Endothelial cell (in vitro differentiated cells): ENCODE results near the gene RNF227. TPM values are rescaled to one million over a fixed set of nuclear protein-coding genes. Genes with fewer than 3 reads are reported as not detected.

ENCODE experiments used
- DNase-seq: peaks from one replicate; pipeline ENCODE4 v3.0.0; 2021; ENCODE audit warnings: low spot score
- H3K27ac Mint-ChIP-seq: one replicate; pipeline ENCODE4 v1.8.0; 2021; ENCODE audit warnings: mixed read lengths, inconsistent platforms; ENCODE audit not compliant: unreplicated experiment
- H3K27me3 Mint-ChIP-seq: one replicate; pipeline ENCODE4 v1.8.0; 2021; ENCODE audit warnings: mild to moderate bottlenecking, moderate library complexity, mixed read lengths, inconsistent platforms; ENCODE audit not compliant: unreplicated experiment
- H3K36me3 Mint-ChIP-seq: one replicate; pipeline ENCODE4 v1.8.0; 2021; ENCODE audit warnings: mild to moderate bottlenecking, low read depth, mixed read lengths, inconsistent platforms; ENCODE audit not compliant: unreplicated experiment
- H3K4me1 Mint-ChIP-seq: one replicate; pipeline ENCODE4 v1.8.0; 2021; ENCODE audit warnings: mild to moderate bottlenecking, mixed read lengths, inconsistent platforms; ENCODE audit not compliant: unreplicated experiment
- H3K4me3 Mint-ChIP-seq: one replicate; pipeline ENCODE4 v1.8.0; 2021; ENCODE audit warnings: mild to moderate bottlenecking, mixed read lengths, inconsistent platforms; ENCODE audit not compliant: unreplicated experiment
- H3K9me3 Mint-ChIP-seq: one replicate; pipeline ENCODE4 v1.8.0; 2021; ENCODE audit warnings: mixed read lengths, inconsistent platforms; ENCODE audit not compliant: unreplicated experiment
- total RNA-seq: library from RNA; stranded (reverse); fragmentation: NEBNext Ultra II Directional; extraction: Animal tissue kit (Norgen Biotek cat#: 25700); gene quantifications from one replicate; pipeline ENCODE4 v1.2.1, GENCODE V29; 2021; ENCODE audit not compliant: unreplicated experiment
- TF ChIP-seq, protein P1 (sequence below): fragments of 200-600 bp; sonication (generic); IDR thresholded peaks from one replicate; pipeline ENCODE4 v1.5.0; 2021; ENCODE audit warnings: antibody characterized with exemption; ENCODE audit not compliant: unreplicated experiment

Gene RNF227
- total RNA-seq, 1 donor from 2014 or later = 0.77 TPM

- Mint-ChIP-seq H3K27ac (no peak overlapping the region), H3K27me3 (peaks cover 2% of the 10 kb centered on the region), H3K9me3 (no peaks in the 10 kb centered on the region), H3K4me3 (no peak overlapping the region), H3K36me3 (peaks cover 56% of the 10 kb centered on the region), H3K4me1 (no peaks in the 10 kb centered on the region)
- TF ChIP-seq, protein P1, sequence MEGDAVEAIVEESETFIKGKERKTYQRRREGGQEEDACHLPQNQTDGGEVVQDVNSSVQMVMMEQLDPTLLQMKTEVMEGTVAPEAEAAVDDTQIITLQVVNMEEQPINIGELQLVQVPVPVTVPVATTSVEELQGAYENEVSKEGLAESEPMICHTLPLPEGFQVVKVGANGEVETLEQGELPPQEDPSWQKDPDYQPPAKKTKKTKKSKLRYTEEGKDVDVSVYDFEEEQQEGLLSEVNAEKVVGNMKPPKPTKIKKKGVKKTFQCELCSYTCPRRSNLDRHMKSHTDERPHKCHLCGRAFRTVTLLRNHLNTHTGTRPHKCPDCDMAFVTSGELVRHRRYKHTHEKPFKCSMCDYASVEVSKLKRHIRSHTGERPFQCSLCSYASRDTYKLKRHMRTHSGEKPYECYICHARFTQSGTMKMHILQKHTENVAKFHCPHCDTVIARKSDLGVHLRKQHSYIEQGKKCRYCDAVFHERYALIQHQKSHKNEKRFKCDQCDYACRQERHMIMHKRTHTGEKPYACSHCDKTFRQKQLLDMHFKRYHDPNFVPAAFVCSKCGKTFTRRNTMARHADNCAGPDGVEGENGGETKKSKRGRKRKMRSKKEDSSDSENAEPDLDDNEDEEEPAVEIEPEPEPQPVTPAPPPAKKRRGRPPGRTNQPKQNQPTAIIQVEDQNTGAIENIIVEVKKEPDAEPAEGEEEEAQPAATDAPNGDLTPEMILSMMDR = no peak
- no peak for DNase-seq
These were observed 30.4 kb upstream of the RNF227 start for GRCh38 chr17:7946441-7946840.

DNA sequence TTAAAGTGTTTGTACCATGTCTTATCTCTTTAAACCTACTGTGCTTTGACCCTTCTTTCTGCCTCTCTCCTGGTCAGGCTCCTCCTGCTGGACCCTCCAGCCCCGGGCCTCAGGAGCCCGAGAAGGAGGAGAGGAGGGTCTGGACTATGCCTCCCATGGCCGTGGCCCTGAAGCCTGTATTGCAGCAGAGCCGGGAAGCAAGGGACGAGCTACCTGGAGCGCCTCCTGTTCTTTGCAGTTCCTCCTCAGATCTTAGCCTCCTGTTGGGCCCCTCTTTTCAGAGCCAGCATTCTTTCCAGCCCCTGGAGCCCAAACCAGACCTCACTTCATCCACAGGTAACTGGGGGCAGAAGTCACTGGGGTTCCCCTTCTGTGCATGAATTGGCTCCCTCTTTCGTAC lies 29.6 kb upstream of the RNF227 start:
- Mint-ChIP-seq H3K27ac (no peak overlapping the region), H3K36me3 (peaks cover 60% of the 10 kb centered on the region)

DNA sequence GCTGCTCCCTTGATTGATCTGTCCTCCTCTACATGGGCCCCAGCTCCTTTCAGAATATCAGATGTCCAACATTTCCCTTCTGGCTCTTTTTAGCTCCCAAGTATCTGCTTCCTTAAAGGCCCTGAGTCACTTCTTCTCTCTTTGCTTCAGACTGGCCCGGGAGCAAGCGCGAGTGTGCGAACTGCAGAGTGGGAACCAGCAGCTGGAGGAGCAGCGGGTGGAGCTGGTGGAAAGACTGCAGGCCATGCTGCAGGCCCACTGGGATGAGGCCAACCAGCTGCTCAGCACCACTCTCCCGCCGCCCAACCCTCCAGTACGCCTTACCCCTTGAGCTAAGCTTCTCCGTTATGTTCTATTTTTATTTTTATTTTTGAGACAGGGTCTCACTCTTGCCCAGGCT lies 28.2 kb upstream of the RNF227 start:
- no peak overlapping the region for H3K4me3 Mint-ChIP-seq
- H3K4me1 Mint-ChIP-seq = no peaks in the 10 kb centered on the region
- peaks cover 2% of the 10 kb centered on the region for H3K27me3 Mint-ChIP-seq
- no peak overlapping the region for H3K27ac Mint-ChIP-seq
- no peaks in the 10 kb centered on the region for H3K9me3 Mint-ChIP-seq
- TF ChIP-seq, protein P1 = no peak
- H3K36me3 Mint-ChIP-seq = peaks cover 61% of the 10 kb centered on the region
- no peak for DNase-seq

More for the DNA sequence above, 29.6 kb upstream of the RNF227 start:
- Mint-ChIP-seq H3K27me3 (peaks cover 2% of the 10 kb centered on the region), H3K4me1 (no peaks in the 10 kb centered on the region), H3K4me3 (no peak overlapping the region), H3K9me3 (no peaks in the 10 kb centered on the region)
- no peak for DNase-seq
- TF ChIP-seq, protein P1 = no peak

DNA sequence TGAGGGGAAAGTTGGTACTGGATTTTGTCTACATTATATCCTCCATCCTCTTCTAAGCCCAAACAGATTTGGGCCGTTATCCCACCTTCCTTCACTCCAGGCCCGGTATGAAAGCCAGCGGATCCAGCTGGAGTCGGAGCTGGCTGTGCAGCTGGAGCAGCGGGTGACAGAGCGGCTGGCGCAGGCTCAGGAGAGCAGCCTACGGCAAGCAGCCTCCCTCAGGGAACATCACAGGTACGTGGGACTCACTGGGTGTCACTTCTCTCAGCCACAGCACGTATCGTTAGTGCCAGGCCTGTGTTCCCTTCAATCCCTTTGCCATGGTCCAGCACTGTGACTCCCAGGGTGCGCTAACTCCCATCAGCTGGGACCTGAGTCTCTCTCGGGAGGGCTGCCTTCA lies 27.2 kb upstream of the RNF227 start:
- DNase-seq = no peak
- TF ChIP-seq, protein P1 = no peak
- peaks cover 2% of the 10 kb centered on the region for H3K27me3 Mint-ChIP-seq
- no peak overlapping the region for H3K4me3 Mint-ChIP-seq
- no peaks in the 10 kb centered on the region for H3K4me1 Mint-ChIP-seq
- no peaks in the 10 kb centered on the region for H3K9me3 Mint-ChIP-seq
- no peak overlapping the region for H3K27ac Mint-ChIP-seq
- peaks cover 50% of the 10 kb centered on the region for H3K36me3 Mint-ChIP-seq

- Mint-ChIP-seq H3K4me1 (no peaks in the 10 kb centered on the region), H3K27ac (no peak overlapping the region), H3K27me3 (peaks cover 2% of the 10 kb centered on the region), H3K9me3 (no peaks in the 10 kb centered on the region), H3K4me3 (no peak overlapping the region), H3K36me3 (peaks cover 41% of the 10 kb centered on the region)
- TF ChIP-seq, protein P1 = no peak
- no peak for DNase-seq
These were observed 24.7 kb upstream of the RNF227 start for GRCh38 chr17:7940743-7941142.
